HepG2 (cell line): ENCODE measurements around the gene CETN2. TPM values are rescaled to one million over a fixed set of nuclear protein-coding genes. Genes with fewer than 3 reads are reported as not detected.

Experiments
- ATAC-seq: fragments of 200-7000 bp; cut with Tn5 transposase; 3 replicates; pipeline ENCODE4 v1.9.1; 2020; ENCODE audit warnings: mild to moderate bottlenecking, moderate library complexity
- BruUV-seq: library from RNA; stranded (reverse); fragments of 400-500 nt; replicated peaks from 2 replicates; lab custom pipeline; 2021; lab: Mats Ljungman, UMichigan
- CTCF ChIA-PET: fragments of 300-600 bp; formaldehyde crosslinking; extraction: SDS; loops from one replicate; lab custom pipeline; 2021; ENCODE audit warnings: low total read pairs, inconsistent platforms, low intra/inter-chr PET ratio; lab: Yijun Ruan, JAX
- POLR2A ChIA-PET: fragments of 350-600 bp; sonication (Branson Sonifier 250); formaldehyde crosslinking; loops from one replicate; lab custom pipeline; 2020; ENCODE audit warnings: antibody characterized with exemption, inconsistent platforms; lab: Yijun Ruan, JAX
- DNase-seq: peaks from one replicate; pipeline ENCODE4 v3.0.0-alpha.2; 2015; ENCODE audit warnings: low spot score
- FAIRE-seq: peaks from 3 replicates; lab custom pipeline; 2011; peaks lifted over from hg19 to GRCh38; lab: Jason Lieb, UNC
- H2AFZ ChIP-seq: one replicate; pipeline ENCODE4 v1.6.1; 2011; ENCODE audit warnings: low read length, inconsistent platforms
- H3K27ac ChIP-seq: fragments of 300-600 bp; 3 replicates; pipeline ENCODE4 v1.8.0; 2011; ENCODE audit warnings: mixed run types, mild to moderate bottlenecking, mixed read lengths, low read length, inconsistent platforms; ENCODE audit not compliant: insufficient read depth; ENCODE audit errors: extremely low read length
- H3K27me3 ChIP-seq, 2 experiments: fragments of 200-600 bp in 1 of 2; 2 replicates in 1 of 2; 3 replicates in 1 of 2; pipeline versions ENCODE4 v1.6.0 to v1.8.0; 2011; ENCODE audit warnings: low read length in 2 of 2, mild to moderate bottlenecking in 2 of 2, moderate library complexity in 2 of 2, inconsistent platforms in 1 of 2; ENCODE audit not compliant: insufficient read depth in 2 of 2, control insufficient read depth in 1 of 2
- H3K36me3 ChIP-seq, 2 experiments: fragments of 200-600 bp in 1 of 2; replicated peaks in 1 of 2; 2 replicates in 1 of 2; 3 replicates in 1 of 2; pipeline versions ENCODE4 v1.5.1 to v1.8.0; 2011; ENCODE audit warnings: low read length in 2 of 2, inconsistent platforms in 1 of 2; ENCODE audit not compliant: insufficient read depth in 2 of 2, control insufficient read depth in 1 of 2
- H3K4me1 ChIP-seq: 2 replicates; pipeline ENCODE4 v1.5.1; 2012; ENCODE audit warnings: low read length, inconsistent platforms; ENCODE audit not compliant: insufficient read depth
- H3K4me2 ChIP-seq: 2 replicates; pipeline ENCODE4 v1.6.0; 2011; ENCODE audit warnings: low read depth, low read length, inconsistent platforms
- H3K4me3 ChIP-seq, 3 experiments: fragments of 200-600 bp in 1 of 3; sonication (generic), shearing (Covaris generic) in 1 of 3; replicated peaks in 1 of 3; 2 replicates each; pipeline ENCODE4 v1.5.1; 2011 to 2016; ENCODE audit warnings: low read length in 3 of 3, inconsistent platforms in 2 of 3, low read depth in 2 of 3, mild to moderate bottlenecking in 2 of 3, control low read depth in 1 of 3, mixed read lengths in 1 of 3; ENCODE audit not compliant: insufficient read depth in 1 of 3
- H3K79me2 ChIP-seq: one replicate; pipeline ENCODE4 v1.6.1; 2011; ENCODE audit warnings: low read length, inconsistent platforms; ENCODE audit not compliant: insufficient read depth
- H3K9ac ChIP-seq: 2 replicates; pipeline ENCODE4 v1.6.0; 2011; ENCODE audit warnings: mild to moderate bottlenecking, low read depth, low read length, inconsistent platforms; ENCODE audit not compliant: insufficient read depth
- H3K9me3 ChIP-seq: 2 replicates; pipeline ENCODE4 v1.5.1; 2012; ENCODE audit warnings: mild to moderate bottlenecking, low read length
- H4K20me1 ChIP-seq: 2 replicates; pipeline ENCODE4 v1.6.0; 2011; ENCODE audit warnings: inconsistent platforms, mild to moderate bottlenecking, low read length, moderate library complexity; ENCODE audit not compliant: insufficient read depth
- KDM2A ChIP-seq: sonication (generic); formaldehyde crosslinking; IDR thresholded peaks from 2 replicates; pipeline ENCODE4 v1.4.0; 2020; ENCODE audit warnings: low read depth, missing genetic modification reagents, borderline replicate concordance
- SMAD3 ChIP-seq: sonication (generic); formaldehyde crosslinking; IDR thresholded peaks from 2 replicates; pipeline ENCODE4 v1.4.0; 2020; ENCODE audit warnings: missing genetic modification reagents
- ZFP37 ChIP-seq: sonication (generic); formaldehyde crosslinking; IDR thresholded peaks from 2 replicates; pipeline ENCODE4 v1.4.0; 2020; ENCODE audit warnings: missing genetic modification reagents, borderline replicate concordance
- ZFP90 ChIP-seq: sonication (generic); formaldehyde crosslinking; IDR thresholded peaks from 2 replicates; pipeline ENCODE4 v1.8.0; 2022; ENCODE audit warnings: missing genetic modification reagents, mild to moderate bottlenecking, inconsistent platforms, borderline replicate concordance
- ZNF3 ChIP-seq: IDR thresholded peaks from 2 replicates; pipeline ENCODE4 v1.7.0; 2017; ENCODE audit warnings: inconsistent platforms
- ZNF431 ChIP-seq: sonication (generic); formaldehyde crosslinking; IDR thresholded peaks from 2 replicates; pipeline ENCODE4 v1.9.0; 2022; ENCODE audit warnings: missing genetic modification reagents, low read depth, mild to moderate bottlenecking, borderline replicate concordance
- ZNF619 ChIP-seq: sonication (generic); formaldehyde crosslinking; IDR thresholded peaks from 2 replicates; pipeline ENCODE4 v1.4.0; 2020; ENCODE audit warnings: mild to moderate bottlenecking, missing genetic modification reagents
- ZNF773 ChIP-seq: sonication (generic); formaldehyde crosslinking; IDR thresholded peaks from 2 replicates; pipeline ENCODE4 v1.4.0; 2020; ENCODE audit warnings: missing genetic modification reagents, borderline replicate concordance
- WGBS: methylation state at CpG from one replicate; pipeline ENCODE4 v1.1.6; 2017; ENCODE audit warnings: low lambda C conversion rate; 5-methylcytosine and 5-hydroxymethylcytosine counted together
- in situ Hi-C: cut with HindIII; loops from 2 replicates; pipeline ENCODE4 v1.10.0; 2017; ENCODE audit warnings: low pct_unique_long_range_greater_than_20kb; ENCODE audit not compliant: extremely low pct_ligation_motif_present
- intact Hi-C: fragments of 100-400 bp; cut with micrococcal nuclease; formaldehyde crosslinking; loops from one replicate; pipeline ENCODE4 v1.10.0; 2022; ENCODE audit not compliant: unreplicated experiment
- polyA plus RNA-seq, 8 experiments: library from polyadenylated mRNA; depleted of rRNA in 3 of 8; stranded (reverse) in 7 of 8; unstranded in 1 of 8; fragments of >200 nt; fragmentation: Illumina TruSeq in 4 of 8; extraction: Trizol in 4 of 8; gene quantifications; 2 replicates each; pipeline versions ENCODE4 v1.2.1 to v1.2.3, GENCODE V29; 2011 to 2016; ENCODE audit warnings: low read depth in 4 of 8, missing spikeins in 1 of 8, mixed read lengths in 1 of 8; ENCODE audit not compliant: insufficient read depth in 1 of 8
- total RNA-seq, 5 experiments: library from RNA; depleted of rRNA; stranded (reverse); fragments of >200 nt; fragmentation: Illumina TruSeq; extraction: Trizol; gene quantifications; 2 replicates each; pipeline ENCODE4 v1.2.3, GENCODE V29; 2016; ENCODE audit warnings: low read depth in 1 of 5
- TF ChIP-seq, protein P1 (sequence below): sonication (generic); formaldehyde crosslinking; IDR thresholded peaks from 2 replicates; pipeline ENCODE4 v1.4.0; 2020; ENCODE audit warnings: missing genetic modification reagents, borderline replicate concordance
- TF ChIP-seq, protein P2 (sequence below): sonication (generic); formaldehyde crosslinking; IDR thresholded peaks from 2 replicates; pipeline ENCODE4 v1.4.0; 2020; ENCODE audit warnings: missing genetic modification reagents; ENCODE audit errors: not compliant biosample characterization
- TF ChIP-seq, protein P3 (sequence below): IDR thresholded peaks from 2 replicates; pipeline ENCODE4 v1.4.0; 2020; ENCODE audit warnings: mild to moderate bottlenecking, missing genetic modification reagents

Gene CETN2
- total and polyA plus RNA-seq, 2 of the 13 experiments (the other 11 are each of a cell fraction or from before 2014, with no cell fraction given) = 17.2 to 85.4 TPM

DNA sequence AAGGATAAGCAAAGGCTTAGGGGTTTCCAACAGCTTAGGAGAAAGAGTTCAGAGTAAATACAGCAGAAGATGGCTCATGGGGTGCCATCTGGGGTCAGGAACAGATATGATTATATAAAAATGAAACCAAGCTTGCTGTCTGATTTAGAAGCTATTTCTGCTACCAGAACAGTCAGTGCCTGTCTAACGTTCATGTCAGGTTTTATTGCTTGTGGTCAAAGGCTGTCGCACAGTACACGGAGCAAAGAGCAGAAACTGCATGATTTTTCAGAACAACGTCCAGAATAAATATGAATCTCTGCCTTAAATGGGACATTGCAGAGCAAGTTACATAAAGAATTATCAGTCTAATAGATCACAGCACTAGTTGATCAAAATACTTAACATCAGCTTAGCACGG is 17.4 kb downstream of the CETN2 start:
- Histone ChIP-seq H4K20me1 (no peaks in the 10 kb centered on the region), H3K9ac (no peak overlapping the region), H3K4me3 (no peak overlapping the region), H3K4me1 (peaks cover 15% of the 10 kb centered on the region; the same call in 1 of the 2 replicates), H2AFZ (no peak overlapping the region), H3K27ac (no peak overlapping the region), H3K79me2 (no peaks in the 10 kb centered on the region), H3K27me3 (no peaks in the 10 kb centered on the region), H3K4me2 (peak overlapping the region; percentile 32; the same call in 1 of the 2 replicates), H3K9me3 (no peaks in the 10 kb centered on the region), H3K36me3 (no peaks in the 10 kb centered on the region)
- TF ChIP-seq, protein P1, sequence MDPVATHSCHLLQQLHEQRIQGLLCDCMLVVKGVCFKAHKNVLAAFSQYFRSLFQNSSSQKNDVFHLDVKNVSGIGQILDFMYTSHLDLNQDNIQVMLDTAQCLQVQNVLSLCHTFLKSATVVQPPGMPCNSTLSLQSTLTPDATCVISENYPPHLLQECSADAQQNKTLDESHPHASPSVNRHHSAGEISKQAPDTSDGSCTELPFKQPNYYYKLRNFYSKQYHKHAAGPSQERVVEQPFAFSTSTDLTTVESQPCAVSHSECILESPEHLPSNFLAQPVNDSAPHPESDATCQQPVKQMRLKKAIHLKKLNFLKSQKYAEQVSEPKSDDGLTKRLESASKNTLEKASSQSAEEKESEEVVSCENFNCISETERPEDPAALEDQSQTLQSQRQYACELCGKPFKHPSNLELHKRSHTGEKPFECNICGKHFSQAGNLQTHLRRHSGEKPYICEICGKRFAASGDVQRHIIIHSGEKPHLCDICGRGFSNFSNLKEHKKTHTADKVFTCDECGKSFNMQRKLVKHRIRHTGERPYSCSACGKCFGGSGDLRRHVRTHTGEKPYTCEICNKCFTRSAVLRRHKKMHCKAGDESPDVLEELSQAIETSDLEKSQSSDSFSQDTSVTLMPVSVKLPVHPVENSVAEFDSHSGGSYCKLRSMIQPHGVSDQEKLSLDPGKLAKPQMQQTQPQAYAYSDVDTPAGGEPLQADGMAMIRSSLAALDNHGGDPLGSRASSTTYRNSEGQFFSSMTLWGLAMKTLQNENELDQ (CRISPR knock-in tag) = no peak
- TF ChIP-seq ZNF3 (CRISPR knock-in tag) = no peak
- POLR2A ChIA-PET = no interaction called here
- BruUV-seq = no TSS peak
- CTCF ChIA-PET = no interaction called here
- intact Hi-C loops = no loop called here
- no peak for DNase-seq
- peak; percentile 32; the same call in 1 of the 3 replicates for ATAC-seq
- no peak for FAIRE-seq
- in situ Hi-C loops = loop anchor here (25.0 kb wide), 2 partner anchors 176 to 1076 kb away; partner anchors contain the start of genes CNGA2 and GABRQ
- 0% methylated on average over 5 of the region's 5 CpGs for WGBS

DNA sequence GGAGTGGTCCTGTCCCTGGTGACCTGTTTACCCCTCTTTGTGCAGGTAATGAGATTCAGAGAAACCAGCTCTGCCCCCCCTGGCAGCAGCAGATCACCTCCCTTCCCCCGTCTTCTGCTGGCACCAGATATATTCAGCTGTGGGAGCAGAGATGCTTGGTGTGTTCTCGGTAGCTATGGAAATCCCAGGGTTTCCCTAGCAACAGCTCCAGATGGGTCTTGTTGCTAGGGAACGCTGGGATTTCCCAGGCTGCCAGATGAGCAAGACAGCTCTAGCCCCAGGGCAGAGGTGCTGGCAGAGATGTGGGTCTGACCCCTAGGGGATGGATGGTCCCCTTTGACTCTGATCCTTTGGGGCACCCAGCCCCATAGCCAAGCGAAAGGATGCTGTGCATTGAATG is 20.2 kb downstream of the CETN2 start:
- WGBS = 80% methylated on average over 1 of the region's 4 CpGs
- in situ Hi-C loops = loop anchor here (25.0 kb wide), 2 partner anchors 173 to 1073 kb away; partner anchors contain the start of genes CNGA2 and GABRQ
- no peaks in the 10 kb centered on the region for H4K20me1 ChIP-seq
- H3K4me2 ChIP-seq = no peak overlapping the region
- H3K27ac ChIP-seq = no peak overlapping the region
- ATAC-seq (no peak), FAIRE-seq (no peak), DNase-seq (no peak)
- POLR2A ChIA-PET = no interaction called here
- no peaks in the 10 kb centered on the region for H3K9me3 ChIP-seq
- H3K4me3 ChIP-seq = no peak overlapping the region
- intact Hi-C loops = no loop called here
- H3K79me2 ChIP-seq = no peaks in the 10 kb centered on the region
- H3K9ac ChIP-seq = no peak overlapping the region
- no TSS peak for BruUV-seq
- H3K4me1 ChIP-seq = peaks cover 15% of the 10 kb centered on the region; the same call in 1 of the 2 replicates
- CTCF ChIA-PET = no interaction called here
- H3K27me3 ChIP-seq = no peaks in the 10 kb centered on the region
- H2AFZ ChIP-seq = no peak overlapping the region
- no peaks in the 10 kb centered on the region for H3K36me3 ChIP-seq
- TF ChIP-seq ZNF619 (CRISPR knock-in tag) = no peak
- TF ChIP-seq ZFP37 (CRISPR knock-in tag) = no peak
- no peak for TF ChIP-seq ZNF431
- no peak for TF ChIP-seq KDM2A
- TF ChIP-seq ZFP90 (CRISPR knock-in tag) = no peak
- TF ChIP-seq, protein P2, sequence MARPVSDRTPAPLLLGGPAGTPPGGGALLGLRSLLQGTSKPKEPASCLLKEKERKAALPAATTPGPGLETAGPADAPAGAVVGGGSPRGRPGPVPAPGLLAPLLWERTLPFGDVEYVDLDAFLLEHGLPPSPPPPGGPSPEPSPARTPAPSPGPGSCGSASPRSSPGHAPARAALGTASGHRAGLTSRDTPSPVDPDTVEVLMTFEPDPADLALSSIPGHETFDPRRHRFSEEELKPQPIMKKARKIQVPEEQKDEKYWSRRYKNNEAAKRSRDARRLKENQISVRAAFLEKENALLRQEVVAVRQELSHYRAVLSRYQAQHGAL (CRISPR knock-in tag) = no peak
- no peak for TF ChIP-seq ZNF773
- TF ChIP-seq, protein P3, sequence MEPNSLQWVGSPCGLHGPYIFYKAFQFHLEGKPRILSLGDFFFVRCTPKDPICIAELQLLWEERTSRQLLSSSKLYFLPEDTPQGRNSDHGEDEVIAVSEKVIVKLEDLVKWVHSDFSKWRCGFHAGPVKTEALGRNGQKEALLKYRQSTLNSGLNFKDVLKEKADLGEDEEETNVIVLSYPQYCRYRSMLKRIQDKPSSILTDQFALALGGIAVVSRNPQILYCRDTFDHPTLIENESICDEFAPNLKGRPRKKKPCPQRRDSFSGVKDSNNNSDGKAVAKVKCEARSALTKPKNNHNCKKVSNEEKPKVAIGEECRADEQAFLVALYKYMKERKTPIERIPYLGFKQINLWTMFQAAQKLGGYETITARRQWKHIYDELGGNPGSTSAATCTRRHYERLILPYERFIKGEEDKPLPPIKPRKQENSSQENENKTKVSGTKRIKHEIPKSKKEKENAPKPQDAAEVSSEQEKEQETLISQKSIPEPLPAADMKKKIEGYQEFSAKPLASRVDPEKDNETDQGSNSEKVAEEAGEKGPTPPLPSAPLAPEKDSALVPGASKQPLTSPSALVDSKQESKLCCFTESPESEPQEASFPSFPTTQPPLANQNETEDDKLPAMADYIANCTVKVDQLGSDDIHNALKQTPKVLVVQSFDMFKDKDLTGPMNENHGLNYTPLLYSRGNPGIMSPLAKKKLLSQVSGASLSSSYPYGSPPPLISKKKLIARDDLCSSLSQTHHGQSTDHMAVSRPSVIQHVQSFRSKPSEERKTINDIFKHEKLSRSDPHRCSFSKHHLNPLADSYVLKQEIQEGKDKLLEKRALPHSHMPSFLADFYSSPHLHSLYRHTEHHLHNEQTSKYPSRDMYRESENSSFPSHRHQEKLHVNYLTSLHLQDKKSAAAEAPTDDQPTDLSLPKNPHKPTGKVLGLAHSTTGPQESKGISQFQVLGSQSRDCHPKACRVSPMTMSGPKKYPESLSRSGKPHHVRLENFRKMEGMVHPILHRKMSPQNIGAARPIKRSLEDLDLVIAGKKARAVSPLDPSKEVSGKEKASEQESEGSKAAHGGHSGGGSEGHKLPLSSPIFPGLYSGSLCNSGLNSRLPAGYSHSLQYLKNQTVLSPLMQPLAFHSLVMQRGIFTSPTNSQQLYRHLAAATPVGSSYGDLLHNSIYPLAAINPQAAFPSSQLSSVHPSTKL (CRISPR knock-in tag) = no peak
- no peak for TF ChIP-seq SMAD3 (CRISPR knock-in tag)
